A549 (cell line): ENCODE measurements around the gene MYO18A. TPM values are rescaled to one million over a fixed set of nuclear protein-coding genes. Genes with fewer than 3 reads are reported as not detected.

ENCODE experiments used
- ATAC-seq, 2 experiments: fragments of 200-7000 bp in 1 of 2; fragments of >200 bp in 1 of 2; cut with Nextera tagmentation in 1 of 2; cut with Tn5 transposase in 1 of 2; 3 replicates each; pipeline versions ENCODE4 v1.8.0 to v1.9.1; 2018 to 2020; ENCODE audit warnings: mild to moderate bottlenecking in 1 of 2, moderate library complexity in 1 of 2
- CTCF ChIA-PET: fragments of 300-600 bp; sonication (Branson Sonifier 250); formaldehyde crosslinking; extraction: SDS; loops from one replicate; lab custom pipeline; 2021; ENCODE audit warnings: antibody characterized with exemption, inconsistent platforms; lab: Yijun Ruan, JAX
- POLR2A ChIA-PET: fragments of 350-600 bp; formaldehyde crosslinking; extraction: SDS; loops from one replicate; lab custom pipeline; 2021; ENCODE audit warnings: antibody characterized with exemption, inconsistent platforms; lab: Yijun Ruan, JAX
- DNase-seq, 2 experiments: peaks; one replicate each; pipeline versions ENCODE4 v3.0.0 to v3.0.0-alpha.2; 2011 to 2016; ENCODE audit warnings: low read depth in 1 of 2, low spot score in 1 of 2
- FAIRE-seq: peaks from 2 replicates; lab custom pipeline; 2011; peaks lifted over from hg19 to GRCh38; lab: Jason Lieb, UNC
- H3K27ac ChIP-seq, 2 experiments: fragments of >200 bp; sonication (Bioruptor Twin); formaldehyde crosslinking; 3 replicates each; pipeline ENCODE4 v1.5.1; 2016 to 2017
- H3K4me1 ChIP-seq: fragments of >200 bp; sonication (Bioruptor Twin); formaldehyde crosslinking; 3 replicates; pipeline ENCODE4 v1.6.1; 2016
- H3K4me2 ChIP-seq: fragments of >200 bp; sonication (Bioruptor Twin); formaldehyde crosslinking; 3 replicates; pipeline ENCODE4 v1.6.1; 2016
- H3K4me3 ChIP-seq: fragments of >200 bp; sonication (Bioruptor Twin); formaldehyde crosslinking; 3 replicates; pipeline ENCODE4 v1.5.1; 2016
- H3K9me3 ChIP-seq: fragments of >200 bp; sonication (Bioruptor Twin); formaldehyde crosslinking; 3 replicates; pipeline ENCODE4 v1.6.1; 2016
- ATOH8 ChIP-seq: fragments of 250-450 bp; sonication (Bioruptor Pico); IDR thresholded peaks from 2 replicates; pipeline ENCODE4 v1.5.0; 2020; ENCODE audit warnings: low read depth, mild to moderate bottlenecking, moderate library complexity
- CHD4 ChIP-seq: fragments of 200-600 bp; sonication (generic); IDR thresholded peaks from 2 replicates; pipeline ENCODE4 v1.6.1; 2016; ENCODE audit warnings: antibody characterized with exemption, mild to moderate bottlenecking, borderline replicate concordance
- CTCF ChIP-seq: fragments of >200 bp; sonication (Bioruptor Twin); formaldehyde crosslinking; IDR thresholded peaks from 3 replicates; pipeline ENCODE4 v1.5.1; 2016
- E2F6 ChIP-seq: IDR thresholded peaks from 2 replicates; pipeline ENCODE4 v1.6.1; 2012; ENCODE audit warnings: low read depth, borderline replicate concordance
- ESRRA ChIP-seq: fragments of 150-350 bp; IDR thresholded peaks from 2 replicates; pipeline ENCODE4 v1.6.1; 2014; ENCODE audit warnings: mild to moderate bottlenecking, low read length, borderline replicate concordance
- HOXA7 ChIP-seq: fragments of 250-450 bp; sonication (Bioruptor Pico); IDR thresholded peaks from 2 replicates; pipeline ENCODE4 v1.5.0; 2020; ENCODE audit warnings: mild to moderate bottlenecking, moderate library complexity
- HOXB13 ChIP-seq: fragments of 250-450 bp; sonication (Bioruptor Pico); IDR thresholded peaks from 2 replicates; pipeline ENCODE4 v1.5.0; 2020; ENCODE audit warnings: low read depth, mild to moderate bottlenecking, moderate library complexity
- KDM1A ChIP-seq: fragments of 200-600 bp; sonication (generic); IDR thresholded peaks from 2 replicates; pipeline ENCODE4 v1.6.1; 2016; ENCODE audit warnings: low read depth, mild to moderate bottlenecking
- KDM5A ChIP-seq: fragments of 200-600 bp; sonication (generic); IDR thresholded peaks from 2 replicates; pipeline ENCODE4 v1.6.1; 2016; ENCODE audit warnings: antibody characterized with exemption, mild to moderate bottlenecking
- MAFK ChIP-seq: fragments of 450-650 bp; IDR thresholded peaks from 2 replicates; pipeline ENCODE4 v1.6.1; 2014; ENCODE audit not compliant: partially characterized antibody
- NR3C1 ChIP-seq: fragments of >200 bp; sonication (Bioruptor Twin); formaldehyde crosslinking; IDR thresholded peaks from 3 replicates; pipeline ENCODE4 v1.6.1; 2017
- PHF8 ChIP-seq: fragments of 200-600 bp; sonication (generic); IDR thresholded peaks from 2 replicates; pipeline ENCODE4 v1.6.1; 2016; ENCODE audit warnings: low read depth, mild to moderate bottlenecking, antibody characterized with exemption, moderate library complexity, borderline replicate concordance
- POLR2A ChIP-seq: IDR thresholded peaks from 2 replicates; pipeline ENCODE4 v1.6.1; 2012; ENCODE audit warnings: mild to moderate bottlenecking, low read length
- POLR2AphosphoS2 ChIP-seq: conservative IDR thresholded peaks from 2 replicates; pipeline ENCODE4 v1.6.1; 2012; ENCODE audit warnings: low read length, improper control_type of control experiment, inconsistent platforms
- RAD21 ChIP-seq, 2 experiments: fragments of >200 bp in 1 of 2; sonication (Bioruptor Twin) in 1 of 2; formaldehyde crosslinking in 1 of 2; IDR thresholded peaks in 1 of 2; conservative IDR thresholded peaks in 1 of 2; 2 replicates in 1 of 2; 3 replicates in 1 of 2; pipeline ENCODE4 v1.6.1; 2012 to 2018; ENCODE audit warnings: inconsistent platforms in 1 of 2
- RARB ChIP-seq: fragments of 250-450 bp; sonication (Bioruptor Pico); IDR thresholded peaks from 2 replicates; pipeline ENCODE4 v1.8.0; 2021; ENCODE audit warnings: mild to moderate bottlenecking, moderate library complexity
- REST ChIP-seq: fragments of 200-600 bp; sonication (generic); IDR thresholded peaks from 2 replicates; pipeline ENCODE4 v1.6.1; 2016; ENCODE audit warnings: antibody characterized with exemption, mild to moderate bottlenecking, moderate library complexity
- SREBF2 ChIP-seq: fragments of 450-650 bp; IDR thresholded peaks from 2 replicates; pipeline ENCODE4 v1.6.1; 2014; ENCODE audit warnings: mild to moderate bottlenecking, moderate library complexity
- TFCP2L1 ChIP-seq: fragments of 250-450 bp; sonication (Bioruptor Pico); IDR thresholded peaks from 2 replicates; pipeline ENCODE4 v1.5.0; 2021; ENCODE audit warnings: mild to moderate bottlenecking
- ZNF302 ChIP-seq: fragments of 250-450 bp; sonication (Bioruptor Pico); IDR thresholded peaks from 2 replicates; pipeline ENCODE4 v1.9.0; 2021; ENCODE audit warnings: inconsistent platforms, mild to moderate bottlenecking, moderate library complexity
- ZSCAN20 ChIP-seq: fragments of 250-450 bp; sonication (Bioruptor Pico); IDR thresholded peaks from 2 replicates; pipeline ENCODE4 v1.8.0; 2022; ENCODE audit warnings: mild to moderate bottlenecking, moderate library complexity
- WGBS: methylation state at CpG from one replicate; pipeline ENCODE4 v1.1.6; 2017; ENCODE audit errors: missing lambda C conversion rate; 5-methylcytosine and 5-hydroxymethylcytosine counted together
- polyA plus RNA-seq, 4 experiments: library from polyadenylated mRNA; depleted of rRNA in 3 of 4; stranded (reverse); fragments of >200 nt; fragmentation: RNase III in 1 of 4; extraction: RNeasy Plus Mini Kit Qiagen cat#74134 plus additional on column Dnase treatment in 1 of 4; gene quantifications; 2 replicates in 3 of 4; 3 replicates in 1 of 4; pipeline ENCODE4 v1.2.3, GENCODE V29; 2011 to 2017

MYO18A gene
- polyA plus RNA-seq, 2 of the 4 experiments (the other 2 are of a cell fraction): 12.3 to 28.4 TPM

GRCh38 chr17:29194669-29195068, 14.5 kb upstream of the MYO18A start:
- Histone ChIP-seq H3K4me1 (no peaks in the 10 kb centered on the region), H3K27ac (no peak overlapping the region), H3K9me3 (no peaks in the 10 kb centered on the region), H3K4me2 (no peak overlapping the region)
- no peak for FAIRE-seq
- TF ChIP-seq RARB (CRISPR knock-in tag) (no peak), ZNF302 (CRISPR knock-in tag) (no peak)
- TF ChIP-seq, all 56 proteins: peak for 0
- DNase-seq: no peak
- ChIA-PET CTCF (interaction anchor here (1.0 to 17.2 kb wide), 9 partner anchors 9 to 96 kb away, joined by 3 to 159 read pairs (median 4); partner anchors contain the start of gene MYO18A), POLR2A (no interaction called here)
- no peak overlapping the region for H3K4me3 ChIP-seq
- no peak for ATAC-seq
- 85% methylated on average over 3 of the region's 3 CpGs for WGBS

- no peaks in the 10 kb centered on the region for H3K4me1 ChIP-seq
- CTCF ChIA-PET: interaction anchor here (0.6 to 17.2 kb wide), 10 partner anchors 13 to 343 kb away, joined by 3 to 159 read pairs (median 3); partner anchors contain the start of gene MYO18A
- no peak overlapping the region for H3K4me2 ChIP-seq
- no peak for FAIRE-seq
- 50% methylated on average over 2 of the region's 2 CpGs for WGBS
- no peak overlapping the region for H3K4me3 ChIP-seq
- H3K27ac ChIP-seq: no peak overlapping the region
- POLR2A ChIA-PET: interaction anchor here (2.5 kb wide), 1 partner anchor 13 kb away, joined by 8 read pairs; the partner anchor contains the start of gene MYO18A
- no peak for DNase-seq
- TF ChIP-seq MAFK (no peak), HOXB13 (CRISPR knock-in tag) (no peak), KDM5A (no peak), CTCF (no peak), KDM1A (no peak), POLR2AphosphoS2 (no peak), CHD4 (no peak), POLR2A (no peak), NR3C1 (no peak), SREBF2 (no peak)
- TF ChIP-seq, all 56 proteins: peak for 0
- H3K9me3 ChIP-seq: no peaks in the 10 kb centered on the region
- no peak for ATAC-seq
These were observed 12.9 kb upstream of the MYO18A start for GRCh38 chr17:29193146-29193545.

GRCh38 chr17:29190592-29191207, 10.5 kb upstream of the MYO18A start:
- DNase-seq: no peak
- FAIRE-seq: no peak
- POLR2A ChIA-PET: no interaction called here
- Histone ChIP-seq H3K27ac (no peak overlapping the region), H3K4me3 (no peak overlapping the region), H3K9me3 (no peaks in the 10 kb centered on the region), H3K4me1 (no peaks in the 10 kb centered on the region), H3K4me2 (no peak overlapping the region)
- CTCF ChIA-PET: interaction anchor here (0.6 to 17.2 kb wide), 8 partner anchors 9 to 256 kb away, joined by 3 to 159 read pairs (median 6); partner anchors contain the start of gene MYO18A
- ATAC-seq: peak in 1 of 2 experiments; percentile 48; a peak in 1 of 6 replicates
- 61% methylated on average over 4 of the region's 4 CpGs for WGBS
- TF ChIP-seq PHF8 (no peak), RAD21 (conservative IDR thresholded peaks at IDR 0.05 in 1 of 2, IDR thresholded peaks at IDR 0.05 in 1 of 2) (no peak), ESRRA (no peak), HOXA7 (CRISPR knock-in tag) (no peak), REST (no peak), ATOH8 (no peak), ZSCAN20 (CRISPR knock-in tag) (no peak), CHD4 (no peak), TFCP2L1 (CRISPR knock-in tag) (no peak), E2F6 (no peak)
